Measurements from ENCODE around the gene AADAT.

The AADAT gene

GRCh38 chr4:170025523-170026252 lies 64.1 kb downstream of the AADAT start:
- no peak for DNase-seq (ENCODE audit: low read depth)

GRCh38 chr4:170022211-170022610 lies 67.5 kb downstream of the AADAT start:
- DNase-seq (ENCODE audit: low read depth), result no peak
- H3K4me3 ChIP-seq (ENCODE audit: low read depth, low read length), result no peak overlapping the region
- TF ChIP-seq CTCF (IDR thresholded peaks at IDR 0.05; ENCODE audit: control insufficient read depth, extremely low read depth, insufficient read depth), result no peak

More at GRCh38 chr4:170025523-170026252, 64.1 kb downstream of the AADAT start:
- no peak for TF ChIP-seq CTCF (IDR thresholded peaks at IDR 0.05; ENCODE audit: control insufficient read depth, extremely low read depth, insufficient read depth)
- peak overlapping the region; percentile 66 for H3K4me3 ChIP-seq (ENCODE audit: low read depth, low read length)

- no peak for TF ChIP-seq CTCF (IDR thresholded peaks at IDR 0.05; ENCODE audit: control insufficient read depth, extremely low read depth, insufficient read depth)
- no peak for DNase-seq (ENCODE audit: low read depth)
- H3K4me3 ChIP-seq (ENCODE audit: low read depth, low read length), result no peak overlapping the region
Measured at GRCh38 chr4:170017252-170017651, 72.5 kb downstream of the AADAT start.

GRCh38 chr4:170015285-170015684 lies 74.5 kb downstream of the AADAT start:
- TF ChIP-seq CTCF (IDR thresholded peaks at IDR 0.05; ENCODE audit: control insufficient read depth, extremely low read depth, insufficient read depth), result no peak
- H3K4me3 ChIP-seq (ENCODE audit: low read depth, low read length), result no peak overlapping the region
- DNase-seq (ENCODE audit: low read depth), result no peak

- H3K4me3 ChIP-seq (ENCODE audit: low read depth, low read length), result no peak overlapping the region
- DNase-seq (ENCODE audit: low read depth), result no peak
Measured at GRCh38 chr4:170014359-170015011, 75.3 kb downstream of the AADAT start.

GRCh38 chr4:170012629-170012958 lies 77.2 kb downstream of the AADAT start:
- H3K4me3 ChIP-seq (ENCODE audit: low read depth, low read length), result no peak overlapping the region
- DNase-seq (ENCODE audit: low read depth), result no peak
- no peak for TF ChIP-seq CTCF (IDR thresholded peaks at IDR 0.05; ENCODE audit: control insufficient read depth, extremely low read depth, insufficient read depth)

More at GRCh38 chr4:170014359-170015011, 75.3 kb downstream of the AADAT start:
- no peak for TF ChIP-seq CTCF (IDR thresholded peaks at IDR 0.05; ENCODE audit: control insufficient read depth, extremely low read depth, insufficient read depth)
